Measurements from ENCODE around the gene SERF1A.
"Not testable (repeated sequence)": the region's sequence is repeated elsewhere in the genome, so short reads cannot be mapped to it uniquely, and the experiment has no call there.

GRCh38 chr5:70900533-70901271 lies at the start of gene SERF1A:
- not testable (repeated sequence) for TF ChIP-seq PKNOX1 (IDR thresholded peaks at IDR 0.05); HDGF (IDR thresholded peaks at IDR 0.05; ENCODE audit: borderline replicate concordance); BHLHE40 (IDR thresholded peaks at IDR 0.05; ENCODE audit: borderline replicate concordance); NFRKB (IDR thresholded peaks at IDR 0.05); L3MBTL2 (conservative IDR thresholded peaks at IDR 0.05); FOXM1 (IDR thresholded peaks at IDR 0.05; ENCODE audit: borderline replicate concordance); SUZ12 (IDR thresholded peaks at IDR 0.05); TARDBP (IDR thresholded peaks at IDR 0.05); SP1 (IDR thresholded peaks at IDR 0.05); FOXA1 (IDR thresholded peaks at IDR 0.05)

Measured in HEK293T (cell line).